Esophagus (tissue), 2 donors: ENCODE measurements around the gene POLE. TPM values are rescaled to one million over a fixed set of nuclear protein-coding genes. Genes with fewer than 3 reads are reported as not detected.
"Not testable (repeated sequence)": the region's sequence is repeated elsewhere in the genome, so short reads cannot be mapped to it uniquely, and the experiment has no call there.

Experiments used
- H3K27ac ChIP-seq, 2 donors: one replicate each; pipeline ENCODE4 v1.5.1; 2013; ENCODE audit warnings: low read depth in 2 of 2, mild to moderate bottlenecking in 2 of 2, inconsistent platforms in 1 of 2, low read length in 1 of 2, moderate library complexity in 1 of 2
- H3K27me3 ChIP-seq, 2 donors: one replicate each; pipeline ENCODE4 v1.6.1; 2013; ENCODE audit warnings: low read length in 2 of 2, control low read depth in 1 of 2, mild to moderate bottlenecking in 1 of 2; ENCODE audit not compliant: insufficient read depth in 2 of 2, control insufficient read depth in 1 of 2
- H3K36me3 ChIP-seq, 2 donors: one replicate each; pipeline ENCODE4 v1.6.1; 2013; ENCODE audit warnings: low read length in 1 of 2; ENCODE audit not compliant: control insufficient read depth in 2 of 2, insufficient read depth in 2 of 2
- H3K4me1 ChIP-seq, 2 donors: one replicate each; pipeline ENCODE4 v1.6.1; 2013; ENCODE audit warnings: low read length in 1 of 2; ENCODE audit not compliant: control insufficient read depth in 2 of 2, insufficient read depth in 2 of 2
- H3K4me3 ChIP-seq, 2 donors: one replicate each; pipeline ENCODE4 v1.5.1; 2013; ENCODE audit warnings: low read length in 2 of 2, mild to moderate bottlenecking in 2 of 2, low read depth in 1 of 2, moderate library complexity in 1 of 2
- H3K9me3 ChIP-seq, 2 donors: one replicate each; pipeline ENCODE4 v1.6.1; 2013; ENCODE audit warnings: mild to moderate bottlenecking in 2 of 2, low read depth in 1 of 2, low read length in 1 of 2, moderate library complexity in 1 of 2; ENCODE audit not compliant: control insufficient read depth in 2 of 2, insufficient read depth in 1 of 2
- WGBS, 2 donors: extraction: QIAGEN DNeasy Blood & Tissue Kit; methylation state at CpG; one replicate each; pipeline ENCODE4 v1.1.7; 2013; 5-methylcytosine and 5-hydroxymethylcytosine counted together
- polyA plus RNA-seq, 2 donors: library from polyadenylated mRNA; stranded (reverse); fragments of 200-250 nt; gene quantifications; one replicate each; pipeline ENCODE4 v1.2.3, GENCODE V29; 2013
- donor health status: healthy with polysubstance abuse.
- donor health status: Bipolar disorder and iron deficiency.

Gene POLE
- polyA plus RNA-seq, 2 donors, result 16.7 to 41.2 TPM

DNA sequence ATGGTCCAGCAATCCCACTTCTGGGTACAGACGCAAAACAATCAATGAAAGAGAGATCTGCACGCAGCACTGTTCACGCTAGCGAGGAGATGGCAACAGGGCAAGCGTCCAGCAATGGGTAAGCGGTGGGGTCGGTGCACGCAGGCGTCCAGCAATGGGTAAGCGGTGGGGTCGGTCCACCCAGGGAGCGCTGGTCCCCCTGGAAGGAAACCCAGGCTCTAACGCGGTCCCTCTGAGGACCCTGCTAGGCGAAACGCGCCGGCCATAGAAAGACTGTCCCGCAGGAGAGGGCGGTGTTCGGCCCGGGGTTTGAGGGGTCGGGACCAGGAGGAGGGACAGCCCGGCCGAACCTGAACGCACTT is 22.9 kb upstream of the POLE start:
- Histone ChIP-seq H3K9me3 (no peaks in the 10 kb centered on the region), H3K27ac (peak overlapping the region; percentile 79 to 80), H3K36me3 (peaks cover 0 to 7% of the 10 kb centered on the region in 2 donors), H3K27me3 (no peaks in the 10 kb centered on the region), H3K4me1 (no peaks in the 10 kb centered on the region), H3K4me3 (peak overlapping the region; percentile 90)
- 2 to 3% methylated on average over 26 of the region's 26 CpGs for WGBS, 2 donors

DNA sequence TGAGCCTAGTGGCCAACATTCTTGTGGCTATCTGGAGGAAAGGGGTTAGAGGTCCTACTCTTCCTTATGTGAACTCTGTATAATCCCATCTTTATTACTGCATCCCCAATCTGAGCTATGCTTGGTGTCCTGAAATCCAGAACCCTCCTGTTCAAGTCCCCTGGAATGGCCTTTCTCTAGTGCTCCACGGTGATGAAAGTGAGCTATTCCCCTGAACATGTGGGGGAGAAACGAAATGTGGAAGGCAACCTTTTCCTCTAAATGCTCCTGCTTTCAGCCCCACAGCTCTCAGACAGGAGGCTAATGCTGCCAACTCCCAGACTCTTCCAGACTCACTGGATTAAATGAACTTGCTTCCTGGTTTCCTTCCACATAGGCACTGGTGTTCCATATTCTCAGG is 21.0 kb upstream of the POLE start:
- no peaks in the 10 kb centered on the region for H3K9me3 ChIP-seq

DNA sequence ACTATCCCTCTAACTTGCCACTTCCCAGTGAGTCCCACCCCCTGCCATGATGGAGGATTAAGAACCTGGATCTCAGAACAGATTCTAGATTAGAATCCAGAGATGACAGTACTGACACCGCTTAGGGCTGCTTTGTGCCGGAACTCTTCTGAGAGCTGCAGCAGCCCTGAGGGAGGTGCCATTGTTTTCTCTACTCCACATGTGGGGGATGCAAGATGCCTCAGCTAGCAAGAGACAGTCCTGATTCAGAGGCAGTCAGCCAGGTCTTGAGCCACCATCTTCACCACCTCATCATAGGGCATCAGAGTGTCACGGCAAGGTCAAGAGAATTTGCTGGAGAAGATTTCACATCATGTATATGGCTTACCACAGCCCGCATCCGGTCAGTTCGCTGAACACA is 20.1 kb upstream of the POLE start:
- peaks cover 0 to 10% of the 10 kb centered on the region in 2 donors for H3K36me3 ChIP-seq
- WGBS, 2 donors, result 96% methylated on average over 6 of the region's 6 CpGs

More for the DNA sequence above, 21.0 kb upstream of the POLE start:
- Histone ChIP-seq H3K27me3 (no peaks in the 10 kb centered on the region), H3K27ac (no peak overlapping the region), H3K4me1 (no peaks in the 10 kb centered on the region), H3K36me3 (peaks cover 0 to 6% of the 10 kb centered on the region in 2 donors), H3K4me3 (no peak overlapping the region)
- 82 to 92% methylated on average over 2 of the region's 2 CpGs for WGBS, 2 donors

DNA sequence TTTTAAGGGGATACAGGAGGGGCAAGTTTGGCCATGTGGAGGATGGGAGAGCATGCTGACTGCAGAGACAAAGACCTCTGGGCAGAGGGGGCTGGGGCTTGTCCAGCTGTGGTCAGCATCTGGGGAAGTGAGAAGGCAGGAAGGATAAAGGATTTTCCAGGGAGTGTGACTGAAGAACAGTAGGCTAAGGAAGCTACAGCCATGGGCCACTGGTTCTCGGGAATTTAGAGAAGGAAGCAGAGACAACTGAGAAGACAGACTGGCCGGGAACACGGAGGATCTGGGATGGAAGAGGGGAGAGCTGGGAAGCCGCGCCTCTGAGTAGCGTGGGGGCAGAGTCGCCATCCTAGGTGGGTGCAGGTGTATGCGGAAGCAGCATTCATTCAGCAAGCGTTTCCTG is 16.5 kb upstream of the POLE start:
- Histone ChIP-seq H3K4me1 (no peaks in the 10 kb centered on the region), H3K27ac (no peak overlapping the region), H3K36me3 (peaks cover 0 to 14% of the 10 kb centered on the region in 2 donors), H3K9me3 (no peaks in the 10 kb centered on the region), H3K4me3 (no peak overlapping the region), H3K27me3 (no peaks in the 10 kb centered on the region)
- 96 to 97% methylated on average over 9 of the region's 9 CpGs for WGBS, 2 donors

More for the DNA sequence above, 20.1 kb upstream of the POLE start:
- no peaks in the 10 kb centered on the region for H3K9me3 ChIP-seq
- H3K4me3 ChIP-seq, result no peak overlapping the region
- no peaks in the 10 kb centered on the region for H3K27me3 ChIP-seq
- no peak overlapping the region for H3K27ac ChIP-seq
- no peaks in the 10 kb centered on the region for H3K4me1 ChIP-seq

DNA sequence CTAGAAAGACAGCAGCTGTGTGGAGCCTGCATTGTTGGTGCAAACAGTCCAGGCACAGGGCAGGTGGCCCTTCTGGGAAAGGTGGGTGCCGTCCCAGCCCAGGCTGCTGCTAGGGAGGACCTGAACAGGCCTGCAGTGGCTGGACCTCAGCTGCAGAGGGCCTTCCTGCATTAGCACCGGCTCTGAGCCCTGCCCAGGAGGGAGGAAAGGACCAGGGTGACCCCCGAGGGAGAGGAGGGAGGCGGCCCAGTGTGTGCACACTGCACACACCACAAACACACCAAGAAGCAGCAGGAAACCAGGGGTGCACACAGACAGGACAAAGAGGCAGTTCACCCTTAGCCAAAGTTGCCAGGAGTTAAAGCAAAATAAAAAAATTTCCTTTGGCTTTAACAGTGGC is 15.5 kb upstream of the POLE start:
- Histone ChIP-seq H3K9me3 (no peaks in the 10 kb centered on the region), H3K4me3 (no peak overlapping the region), H3K36me3 (peaks cover 0 to 17% of the 10 kb centered on the region in 2 donors), H3K4me1 (no peaks in the 10 kb centered on the region), H3K27me3 (no peaks in the 10 kb centered on the region), H3K27ac (no peak overlapping the region)
- WGBS, 2 donors, result 57 to 79% methylated on average over 4 of the region's 4 CpGs

DNA sequence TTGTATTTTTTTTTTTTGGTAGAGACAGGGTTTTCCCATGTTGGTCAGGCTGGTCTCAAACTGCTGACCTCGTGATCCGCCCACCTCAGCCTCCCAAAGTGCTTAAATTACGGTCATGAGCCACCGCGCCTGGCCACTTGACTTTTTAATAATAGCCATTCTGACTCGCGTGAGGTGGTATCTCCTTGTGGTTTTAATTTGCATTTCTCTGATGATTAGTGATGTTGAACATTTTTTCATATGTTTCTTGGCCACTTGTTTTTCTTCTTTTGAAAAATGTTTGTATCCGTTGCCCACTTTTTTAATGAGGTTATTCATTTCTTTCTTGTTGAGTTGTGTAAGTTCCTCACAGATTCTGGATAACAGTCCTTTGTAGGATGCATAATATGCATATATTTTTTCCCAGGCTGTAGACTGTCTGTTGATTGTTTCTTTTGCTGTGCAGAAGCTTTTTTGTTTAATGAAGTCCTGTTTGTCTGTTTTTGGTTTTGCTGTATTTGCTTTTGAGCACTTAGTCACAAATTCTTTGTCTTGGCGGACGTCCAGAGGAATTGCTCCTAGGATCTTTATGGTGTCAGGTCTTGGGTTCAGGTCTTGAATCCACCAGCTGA is 13.2 kb upstream of the POLE start:
- H3K27me3 ChIP-seq, result no peaks in the 10 kb centered on the region
- WGBS, 2 donors, result 90 to 91% methylated on average over 10 of the region's 10 CpGs
- no peaks in the 10 kb centered on the region for H3K4me1 ChIP-seq
- no peak overlapping the region for H3K27ac ChIP-seq
- no peaks in the 10 kb centered on the region for H3K9me3 ChIP-seq
- H3K36me3 ChIP-seq, result peaks cover 0 to 17% of the 10 kb centered on the region in 2 donors
- H3K4me3 ChIP-seq, result no peak overlapping the region

DNA sequence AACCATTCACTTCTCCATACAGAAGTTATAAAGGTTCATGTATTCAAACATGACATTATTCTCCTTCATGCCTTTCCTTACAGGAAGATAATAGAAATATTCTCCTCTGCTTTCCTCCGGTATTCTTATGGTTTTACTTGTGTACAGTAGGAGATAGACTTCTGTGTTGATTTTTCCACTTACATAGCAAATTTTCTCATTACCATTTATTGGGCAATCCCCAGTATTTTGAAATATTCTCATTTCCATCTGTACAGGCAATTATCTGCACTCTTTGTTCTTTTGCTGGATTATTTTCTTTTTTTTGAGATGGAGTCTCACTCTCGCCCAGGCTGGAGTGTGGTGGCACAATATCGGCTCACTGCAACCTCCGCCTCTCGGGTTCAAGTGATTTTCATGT is 11.2 kb upstream of the POLE start:
- WGBS, 2 donors, result 78 to 87% methylated on average over 5 of the region's 5 CpGs
- Histone ChIP-seq H3K27ac (no peak overlapping the region), H3K9me3 (no peaks in the 10 kb centered on the region), H3K4me3 (no peak overlapping the region), H3K36me3 (peaks cover 0 to 11% of the 10 kb centered on the region in 2 donors), H3K27me3 (no peaks in the 10 kb centered on the region), H3K4me1 (peaks cover 0 to 2% of the 10 kb centered on the region in 2 donors)

DNA sequence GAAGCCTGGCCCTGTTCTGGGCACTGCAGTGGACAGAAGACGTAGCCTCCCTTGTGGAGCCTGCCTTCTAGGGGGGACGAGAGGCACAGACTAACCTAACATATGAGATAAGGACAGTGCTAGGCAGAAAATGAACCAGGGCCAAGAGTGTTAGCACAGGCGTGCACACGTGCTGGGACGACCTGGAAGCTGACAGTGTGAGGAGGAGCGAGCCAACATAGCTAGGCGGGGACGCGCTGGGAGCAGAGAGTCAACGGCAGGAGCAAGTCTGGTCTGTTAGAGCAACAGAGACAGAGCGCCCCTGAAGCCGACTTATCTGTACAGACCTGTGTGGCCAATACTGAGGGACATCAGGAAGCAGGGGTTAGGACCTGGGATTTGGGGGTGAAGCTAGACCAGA is 8.3 kb upstream of the POLE start:
- Histone ChIP-seq H3K9me3 (no peaks in the 10 kb centered on the region), H3K4me3 (no peak overlapping the region), H3K27me3 (no peaks in the 10 kb centered on the region), H3K27ac (peak overlapping the region in 1 of 2 donors; percentile 20), H3K4me1 (peaks cover 0 to 2% of the 10 kb centered on the region in 2 donors), H3K36me3 (peaks cover 0 to 7% of the 10 kb centered on the region in 2 donors)
- 65 to 72% methylated on average over 12 of the region's 12 CpGs for WGBS, 2 donors

DNA sequence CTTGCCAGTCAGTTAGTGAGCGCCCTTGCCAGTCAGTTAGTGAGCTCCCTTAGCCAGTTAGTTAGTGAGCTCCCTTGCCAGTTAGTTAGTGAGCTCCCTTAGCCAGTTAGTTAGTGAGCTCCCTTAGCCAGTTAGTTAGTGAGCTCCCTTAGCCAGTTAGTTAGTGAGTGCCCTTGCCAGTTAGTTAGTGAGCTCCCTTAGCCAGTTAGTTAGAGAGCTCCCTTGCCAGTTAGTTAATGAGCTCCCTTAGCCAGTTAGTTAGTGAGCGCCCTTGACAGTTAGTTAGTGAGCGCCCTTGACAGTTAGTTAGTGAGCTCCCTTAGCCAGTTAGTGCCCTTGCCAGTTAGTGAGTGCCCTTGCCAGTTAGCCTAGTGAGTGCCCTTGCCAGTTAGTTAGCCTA is 7.7 kb upstream of the POLE start:
- H3K36me3 ChIP-seq, H3K4me3 ChIP-seq, H3K27ac ChIP-seq, H3K27me3 ChIP-seq, H3K9me3 ChIP-seq, H3K4me1 ChIP-seq: not testable (repeated sequence)
- 96 to 97% methylated on average over 3 of the region's 3 CpGs for WGBS, 2 donors

DNA sequence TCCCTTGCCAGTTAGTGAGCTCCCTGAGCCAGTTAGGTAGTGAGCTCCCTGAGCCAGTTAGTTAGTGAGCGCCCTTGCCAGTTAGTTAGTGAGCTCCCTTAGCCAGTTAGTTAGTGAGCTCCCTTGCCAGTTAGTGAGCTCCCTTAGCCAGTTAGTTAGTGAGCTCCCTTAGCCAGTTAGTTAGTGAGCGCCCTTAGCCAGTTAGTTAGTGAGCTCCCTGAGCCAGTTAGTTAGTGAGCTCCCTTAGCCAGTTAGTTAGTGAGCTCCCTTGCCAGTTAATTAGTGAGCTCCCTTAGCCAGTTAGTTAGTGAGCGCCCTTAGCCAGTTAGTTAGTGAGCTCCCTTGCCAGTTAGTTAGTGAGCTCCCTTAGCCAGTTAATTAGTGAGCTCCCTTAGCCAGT is 4.9 kb upstream of the POLE start:
- H3K36me3 ChIP-seq, H3K9me3 ChIP-seq, H3K27me3 ChIP-seq, H3K4me3 ChIP-seq, H3K27ac ChIP-seq, H3K4me1 ChIP-seq: not testable (repeated sequence)
- WGBS, 2 donors, result 88 to 93% methylated on average over 3 of the region's 3 CpGs
